Brain microvascular endothelial cell (primary cell): Measurements from ENCODE around the gene AURKB.

ENCODE experiments used
- DNase-seq: peaks from one replicate; pipeline ENCODE4 v3.0.0-alpha.2; 2020
- H3K27ac ChIP-seq: fragments of 250-450 bp; sonication (Bioruptor Pico); 2 replicates; pipeline ENCODE4 v1.5.1; 2020; ENCODE audit warnings: mild to moderate bottlenecking, moderate library complexity
- H3K27me3 ChIP-seq: fragments of 250-450 bp; sonication (Bioruptor Pico); replicated peaks from 2 replicates; pipeline ENCODE4 v1.5.1; 2020; ENCODE audit warnings: mild to moderate bottlenecking
- H3K36me3 ChIP-seq: fragments of 250-450 bp; sonication (Bioruptor Pico); replicated peaks from 2 replicates; pipeline ENCODE4 v1.5.1; 2020; ENCODE audit warnings: mild to moderate bottlenecking
- H3K4me3 ChIP-seq: 2 replicates; pipeline ENCODE4 v1.5.1; 2011; ENCODE audit warnings: low read depth, mild to moderate bottlenecking, control low read depth, low read length, moderate library complexity
- in situ Hi-C: cut with HindIII; loops from 2 replicates; pipeline ENCODE4 v1.10.0; 2017; ENCODE audit warnings: low sequenced_read_pairs, low pct_ligation_motif_present
- TF ChIP-seq, protein P1 (sequence below): IDR thresholded peaks from 2 replicates; pipeline ENCODE4 v1.5.1; 2011; ENCODE audit warnings: low read depth, mild to moderate bottlenecking, moderate library complexity, low read length, control low read depth, inconsistent platforms; ENCODE audit errors: missing control alignments

Gene AURKB

DNA sequence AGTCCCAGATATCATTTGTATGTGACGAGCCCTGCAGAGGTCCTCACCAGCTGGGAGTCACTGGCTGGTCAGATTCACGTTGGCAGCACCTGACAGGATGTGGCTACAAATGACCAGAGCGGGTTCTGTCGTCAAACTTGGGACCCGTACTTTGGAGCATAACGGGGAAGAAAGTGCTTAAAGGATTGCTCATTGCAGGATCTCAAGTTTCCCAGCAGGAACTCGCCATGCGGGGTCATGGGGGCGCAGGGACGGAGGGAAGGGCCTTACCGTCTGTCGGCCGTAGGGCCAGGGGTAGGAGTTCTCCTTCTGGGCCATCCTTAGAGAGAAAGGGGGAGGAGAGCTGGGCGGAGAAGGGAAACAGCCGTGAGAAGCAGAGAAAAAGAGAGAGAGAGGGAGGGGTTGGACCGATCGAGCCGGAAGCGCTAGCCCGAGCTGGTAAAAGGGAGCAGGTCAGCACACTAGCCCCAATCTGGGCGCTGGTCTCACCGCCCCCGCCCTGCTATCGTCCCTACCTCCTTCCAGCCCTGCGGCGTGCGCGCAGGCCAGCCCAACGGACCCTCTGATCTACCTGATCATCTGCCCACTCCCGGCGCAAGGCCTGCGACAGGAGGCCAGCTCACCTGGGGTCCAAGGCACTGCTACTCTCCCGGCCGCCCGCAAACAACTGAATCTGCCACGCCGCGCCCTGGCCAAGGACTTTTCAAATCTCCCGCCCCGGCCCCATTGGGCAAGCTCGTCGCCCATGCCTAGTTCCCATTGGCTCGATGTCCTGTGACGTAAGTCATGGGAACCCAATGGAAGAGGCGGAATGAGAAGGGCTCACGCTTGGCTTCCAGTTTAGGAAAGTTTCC is at the start of gene AURKB:
AURKB (minus strand) TSS at position 669 of the 854 bp plus-strand sequence; CDS start at position 318, 351 bp downstream.
- Histone ChIP-seq H3K27ac (peak within 1 kb of the TSS; percentile 56), H3K27me3 (no peaks in the 10 kb centered on the region), H3K36me3 (no peaks in the 10 kb centered on the region), H3K4me3 (peak within 1 kb of the TSS; percentile 91)
- in situ Hi-C loops: no loop called here
- peak; percentile 97 for DNase-seq
- TF ChIP-seq, protein P1, sequence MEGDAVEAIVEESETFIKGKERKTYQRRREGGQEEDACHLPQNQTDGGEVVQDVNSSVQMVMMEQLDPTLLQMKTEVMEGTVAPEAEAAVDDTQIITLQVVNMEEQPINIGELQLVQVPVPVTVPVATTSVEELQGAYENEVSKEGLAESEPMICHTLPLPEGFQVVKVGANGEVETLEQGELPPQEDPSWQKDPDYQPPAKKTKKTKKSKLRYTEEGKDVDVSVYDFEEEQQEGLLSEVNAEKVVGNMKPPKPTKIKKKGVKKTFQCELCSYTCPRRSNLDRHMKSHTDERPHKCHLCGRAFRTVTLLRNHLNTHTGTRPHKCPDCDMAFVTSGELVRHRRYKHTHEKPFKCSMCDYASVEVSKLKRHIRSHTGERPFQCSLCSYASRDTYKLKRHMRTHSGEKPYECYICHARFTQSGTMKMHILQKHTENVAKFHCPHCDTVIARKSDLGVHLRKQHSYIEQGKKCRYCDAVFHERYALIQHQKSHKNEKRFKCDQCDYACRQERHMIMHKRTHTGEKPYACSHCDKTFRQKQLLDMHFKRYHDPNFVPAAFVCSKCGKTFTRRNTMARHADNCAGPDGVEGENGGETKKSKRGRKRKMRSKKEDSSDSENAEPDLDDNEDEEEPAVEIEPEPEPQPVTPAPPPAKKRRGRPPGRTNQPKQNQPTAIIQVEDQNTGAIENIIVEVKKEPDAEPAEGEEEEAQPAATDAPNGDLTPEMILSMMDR: no peak

DNA sequence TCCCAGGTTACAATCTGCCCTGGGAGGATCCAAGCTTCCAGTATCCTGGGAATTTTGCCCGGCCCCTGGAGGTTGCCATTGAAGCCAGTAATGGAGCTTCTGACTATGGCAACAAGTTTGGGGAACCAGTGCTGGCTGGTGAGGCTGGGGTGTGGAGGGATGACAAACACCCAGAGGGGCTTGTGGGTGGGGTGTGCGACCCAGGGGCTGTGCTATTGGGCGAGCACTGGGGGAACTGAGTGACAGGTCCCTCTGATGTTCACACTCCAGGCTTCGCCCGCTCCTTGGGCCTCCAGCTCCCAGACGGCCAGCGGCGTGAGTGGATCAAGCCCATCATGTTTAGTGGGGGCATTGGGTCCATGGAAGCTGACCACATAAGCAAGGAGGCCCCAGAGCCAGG is 47.4 kb upstream of the AURKB start:
- Histone ChIP-seq H3K27ac (no peak overlapping the region), H3K36me3 (peaks cover 41% of the 10 kb centered on the region), H3K27me3 (no peaks in the 10 kb centered on the region), H3K4me3 (no peak overlapping the region)
- DNase-seq: no peak
- in situ Hi-C loops: no loop called here
- TF ChIP-seq, protein P1: no peak

DNA sequence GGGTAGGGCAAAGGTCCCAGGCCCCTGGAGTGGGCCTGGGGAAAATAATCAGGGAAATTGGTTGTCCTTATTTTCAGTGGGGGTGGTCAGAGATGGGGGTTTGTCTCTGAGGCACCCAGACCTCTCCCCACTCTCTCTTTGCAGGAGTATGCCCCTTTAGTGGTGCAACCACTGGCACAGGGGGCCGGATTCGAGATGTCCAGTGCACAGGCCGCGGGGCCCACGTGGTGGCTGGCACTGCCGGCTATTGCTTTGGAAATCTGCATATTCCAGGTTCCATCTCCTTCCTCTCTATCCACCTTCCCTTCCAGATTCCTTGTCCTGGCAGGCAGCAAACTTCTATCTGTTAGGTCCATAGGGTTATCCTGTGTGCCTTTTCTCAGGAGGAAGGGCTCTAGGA is 46.3 kb upstream of the AURKB start:
- Histone ChIP-seq H3K36me3 (peaks cover 36% of the 10 kb centered on the region), H3K27ac (no peak overlapping the region), H3K27me3 (no peaks in the 10 kb centered on the region), H3K4me3 (no peak overlapping the region)
- TF ChIP-seq, protein P1: no peak
- DNase-seq: no peak
- in situ Hi-C loops: no loop called here

DNA sequence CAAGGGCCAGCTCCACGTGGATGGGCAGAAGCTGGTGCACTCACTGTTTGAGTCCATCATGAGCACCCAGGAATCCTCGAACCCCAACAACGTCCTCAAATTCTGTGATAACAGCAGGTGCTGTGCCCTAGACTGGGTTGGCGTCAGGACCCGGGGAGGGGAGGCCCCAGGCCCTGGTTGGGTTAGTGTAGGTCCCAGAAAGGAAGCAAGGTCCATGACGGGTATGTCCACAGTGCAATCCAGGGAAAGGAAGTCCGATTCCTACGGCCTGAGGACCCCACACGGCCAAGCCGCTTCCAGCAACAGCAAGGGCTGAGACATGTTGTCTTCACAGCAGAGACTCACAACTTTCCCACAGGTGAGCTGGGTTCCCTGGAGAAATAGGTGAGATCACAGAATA is 45.9 kb upstream of the AURKB start:
- Histone ChIP-seq H3K27me3 (no peaks in the 10 kb centered on the region), H3K36me3 (peaks cover 33% of the 10 kb centered on the region), H3K4me3 (no peak overlapping the region), H3K27ac (no peak overlapping the region)
- TF ChIP-seq, protein P1: no peak
- in situ Hi-C loops: no loop called here
- DNase-seq: no peak

DNA sequence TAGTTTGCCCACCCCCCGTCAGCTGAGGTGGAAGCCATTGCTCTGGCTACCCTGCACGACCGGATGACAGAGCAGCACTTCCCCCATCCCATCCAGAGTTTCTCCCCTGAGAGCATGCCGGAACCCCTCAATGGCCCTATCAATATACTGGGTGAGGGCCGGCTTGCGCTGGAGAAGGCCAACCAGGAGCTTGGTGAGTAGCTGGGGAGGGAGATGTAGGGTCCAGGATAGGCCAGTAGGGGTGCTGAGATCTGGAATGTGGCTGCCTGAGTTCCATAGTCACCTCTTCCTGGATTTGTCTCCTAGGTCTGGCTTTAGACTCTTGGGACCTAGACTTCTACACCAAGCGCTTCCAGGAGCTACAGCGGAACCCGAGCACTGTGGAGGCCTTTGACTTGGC is 45.1 kb upstream of the AURKB start:
- Histone ChIP-seq H3K27me3 (no peaks in the 10 kb centered on the region), H3K27ac (no peak overlapping the region), H3K36me3 (peaks cover 31% of the 10 kb centered on the region), H3K4me3 (no peak overlapping the region)
- TF ChIP-seq, protein P1: peak; percentile 42
- DNase-seq: no peak
- in situ Hi-C loops: no loop called here
